ENCODE data around the gene HBG2. TPM values are rescaled to one million over a fixed set of nuclear protein-coding genes. Genes with fewer than 3 reads are reported as not detected.

Gene HBG2
- total RNA-seq, 2 experiments from 2014 or later: not detected

GRCh38 chr11:5227681-5228080 lies 26.9 kb downstream of the HBG2 start:
- DNase-seq: no peak
- Mint-ChIP-seq H3K36me3 (ENCODE audit: low read depth) (no peaks in the 10 kb centered on the region), H3K27me3 (peaks cover 6% of the 10 kb centered on the region), H3K4me1 (ENCODE audit: low read depth) (no peaks in the 10 kb centered on the region), H3K4me3 (no peak overlapping the region), H3K27ac (no peak overlapping the region), H3K9me3 (no peaks in the 10 kb centered on the region)
- no peak for ATAC-seq
- intact Hi-C loops (cut with micrococcal nuclease): no loop called here
- ChIA-PET CTCF (no interaction called here), POLR2A (no interaction called here)
- TF ChIP-seq, protein P1, sequence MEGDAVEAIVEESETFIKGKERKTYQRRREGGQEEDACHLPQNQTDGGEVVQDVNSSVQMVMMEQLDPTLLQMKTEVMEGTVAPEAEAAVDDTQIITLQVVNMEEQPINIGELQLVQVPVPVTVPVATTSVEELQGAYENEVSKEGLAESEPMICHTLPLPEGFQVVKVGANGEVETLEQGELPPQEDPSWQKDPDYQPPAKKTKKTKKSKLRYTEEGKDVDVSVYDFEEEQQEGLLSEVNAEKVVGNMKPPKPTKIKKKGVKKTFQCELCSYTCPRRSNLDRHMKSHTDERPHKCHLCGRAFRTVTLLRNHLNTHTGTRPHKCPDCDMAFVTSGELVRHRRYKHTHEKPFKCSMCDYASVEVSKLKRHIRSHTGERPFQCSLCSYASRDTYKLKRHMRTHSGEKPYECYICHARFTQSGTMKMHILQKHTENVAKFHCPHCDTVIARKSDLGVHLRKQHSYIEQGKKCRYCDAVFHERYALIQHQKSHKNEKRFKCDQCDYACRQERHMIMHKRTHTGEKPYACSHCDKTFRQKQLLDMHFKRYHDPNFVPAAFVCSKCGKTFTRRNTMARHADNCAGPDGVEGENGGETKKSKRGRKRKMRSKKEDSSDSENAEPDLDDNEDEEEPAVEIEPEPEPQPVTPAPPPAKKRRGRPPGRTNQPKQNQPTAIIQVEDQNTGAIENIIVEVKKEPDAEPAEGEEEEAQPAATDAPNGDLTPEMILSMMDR (IDR thresholded peaks at IDR 0.05): no peak

GRCh38 chr11:5226732-5227310 lies 27.8 kb downstream of the HBG2 start, which contains the start of gene HBB:
Gene HBB (minus strand): TSS chr11:5227071. CDS start chr11:5227021, 50 bp downstream.
- POLR2A ChIA-PET: no interaction called here
- TF ChIP-seq, protein P1 (IDR thresholded peaks at IDR 0.05): no peak
- DNase-seq (no peak), ATAC-seq (no peak)
- H3K4me3 Mint-ChIP-seq: no peak within 1 kb of the TSS
- CTCF ChIA-PET: no interaction called here
- peaks cover 5% of the 10 kb centered on the region for H3K27me3 Mint-ChIP-seq
- H3K27ac Mint-ChIP-seq: no peak within 1 kb of the TSS
- no peaks in the 10 kb centered on the region for H3K9me3 Mint-ChIP-seq
- no peaks in the 10 kb centered on the region for H3K4me1 Mint-ChIP-seq (ENCODE audit: low read depth)
- H3K36me3 Mint-ChIP-seq (ENCODE audit: low read depth): no peaks in the 10 kb centered on the region
- intact Hi-C loops (cut with micrococcal nuclease): no loop called here

GRCh38 chr11:5225480-5225871 lies 29.1 kb downstream of the HBG2 start:
- no peak overlapping the region for H3K4me3 Mint-ChIP-seq
- ATAC-seq (no peak), DNase-seq (no peak)
- H3K36me3 Mint-ChIP-seq (ENCODE audit: low read depth): no peaks in the 10 kb centered on the region
- no peaks in the 10 kb centered on the region for H3K9me3 Mint-ChIP-seq
- intact Hi-C loops (cut with micrococcal nuclease): no loop called here
- TF ChIP-seq, protein P1 (IDR thresholded peaks at IDR 0.05): no peak
- H3K4me1 Mint-ChIP-seq (ENCODE audit: low read depth): no peaks in the 10 kb centered on the region
- H3K27me3 Mint-ChIP-seq: peaks cover 5% of the 10 kb centered on the region
- CTCF ChIA-PET: interaction anchor here (0.6 kb wide), 1 partner anchor 120 kb away, joined by 3 read pairs; no protein-coding TSS in a partner anchor
- POLR2A ChIA-PET: interaction anchor here (0.5 kb wide), 1 partner anchor 17 kb away, joined by 3 read pairs; no protein-coding TSS in a partner anchor
- H3K27ac Mint-ChIP-seq: no peak overlapping the region

GRCh38 chr11:5224538-5225479 lies 29.8 kb downstream of the HBG2 start:
- Mint-ChIP-seq H3K4me1 (ENCODE audit: low read depth) (no peaks in the 10 kb centered on the region), H3K9me3 (no peaks in the 10 kb centered on the region), H3K27me3 (peaks cover 5% of the 10 kb centered on the region), H3K27ac (no peak overlapping the region), H3K36me3 (ENCODE audit: low read depth) (no peaks in the 10 kb centered on the region), H3K4me3 (no peak overlapping the region)
- CTCF ChIA-PET: interaction anchor here (0.6 kb wide), 1 partner anchor 119 kb away, joined by 3 read pairs; no protein-coding TSS in a partner anchor
- DNase-seq (no peak), ATAC-seq (no peak)
- intact Hi-C loops (cut with micrococcal nuclease): no loop called here
- TF ChIP-seq, protein P1 (IDR thresholded peaks at IDR 0.05): no peak
- POLR2A ChIA-PET: no interaction called here

GRCh38 chr11:5223686-5224085 lies 30.9 kb downstream of the HBG2 start:
- DNase-seq: no peak
- Mint-ChIP-seq H3K4me3 (no peak overlapping the region), H3K36me3 (ENCODE audit: low read depth) (no peaks in the 10 kb centered on the region), H3K27me3 (peaks cover 5% of the 10 kb centered on the region), H3K9me3 (peaks cover 3% of the 10 kb centered on the region), H3K4me1 (ENCODE audit: low read depth) (no peaks in the 10 kb centered on the region), H3K27ac (no peak overlapping the region)
- POLR2A ChIA-PET: no interaction called here
- CTCF ChIA-PET: no interaction called here
- ATAC-seq: no peak
- intact Hi-C loops (cut with micrococcal nuclease): no loop called here
- TF ChIP-seq, protein P1 (IDR thresholded peaks at IDR 0.05): no peak

Measured in activated CD8-positive, alpha-beta T cell treated with anti-CD3 and anti-CD28 coated beads for 36 hours (primary cell).